Tibial artery (tissue), 4 donors: ENCODE results near the gene MSI1.

ENCODE experiments used
- DNase-seq, 2 donors: peaks; one replicate each; pipeline ENCODE4 v3.0.0-alpha.2; 2019
- H3K27ac ChIP-seq, 2 donors: fragments of 200-600 bp; sonication (generic) in 1 of 2; 1 replicate in 1 of 2; 2 replicates in 1 of 2; pipeline ENCODE4 v1.5.1; 2018 to 2019; ENCODE audit warnings: mild to moderate bottlenecking in 1 of 2
- H3K27me3 ChIP-seq, 2 donors: fragments of 200-600 bp; sonication (generic) in 1 of 2; one replicate each; pipeline versions ENCODE4 v1.5.1 to v1.6.0; 2016 to 2019
- H3K36me3 ChIP-seq, 3 donors: fragments of 200-600 bp; sonication (generic) in 2 of 3; one replicate each; pipeline ENCODE4 v1.5.1; 2016 to 2019; ENCODE audit warnings: mild to moderate bottlenecking in 2 of 3
- H3K4me1 ChIP-seq, 4 donors: fragments of 200-600 bp; sonication (generic) in 2 of 4; 1 replicate in 3 of 4; 2 replicates in 1 of 4; pipeline ENCODE4 v1.5.1; 2016 to 2019
- H3K4me3 ChIP-seq, 2 donors: fragments of 200-600 bp; sonication (generic) in 1 of 2; 1 replicate in 1 of 2; 2 replicates in 1 of 2; pipeline ENCODE4 v1.5.1; 2018 to 2019; ENCODE audit warnings: mild to moderate bottlenecking in 2 of 2
- H3K9me3 ChIP-seq, 3 donors: fragments of 200-600 bp; sonication (generic) in 1 of 3; one replicate each; pipeline ENCODE4 v1.5.1; 2016 to 2019
- CTCF ChIP-seq, 2 experiments: fragments of 200-600 bp in 1 of 2; fragments of 450-650 bp in 1 of 2; IDR thresholded peaks; one replicate each; pipeline ENCODE4 v1.5.1; 2017 to 2019; ENCODE audit warnings: antibody characterized with exemption in 2 of 2, mild to moderate bottlenecking in 1 of 2, moderate library complexity in 1 of 2
- intact Hi-C: fragments of 100-400 bp; cut with DNase I; formaldehyde crosslinking; loops from one replicate; pipeline ENCODE4 v1.15.0; 2023; ENCODE audit warnings: low total_unique reads

The MSI1 gene

GRCh38 chr12:120368789-120369602, at the start of gene MSI1:
Gene MSI1, minus strand, starts transcription at chr12:120369164. Its CDS starts 73 bp downstream, at chr12:120369091.
- Histone ChIP-seq H3K4me3 (peak within 1 kb of the TSS; percentile 34 to 48), H3K36me3 (no peaks in the 10 kb centered on the region), H3K27ac (no peak within 1 kb of the TSS), H3K9me3 (no peaks in the 10 kb centered on the region), H3K27me3 (peaks cover 3 to 70% of the 10 kb centered on the region in 2 donors), H3K4me1 (peaks cover 0 to 23% (median 18%) of the 10 kb centered on the region in 4 donors)
- no peak for DNase-seq
- intact Hi-C loops = no loop called here
- TF ChIP-seq CTCF (IDR thresholded peaks at IDR 0.05) = no peak

- Histone ChIP-seq H3K9me3 (no peaks in the 10 kb centered on the region), H3K4me3 (no peak overlapping the region), H3K4me1 (no peaks in the 10 kb centered on the region), H3K27me3 (peaks cover 0 to 29% of the 10 kb centered on the region in 2 donors), H3K27ac (no peak overlapping the region), H3K36me3 (no peaks in the 10 kb centered on the region)
- TF ChIP-seq CTCF (IDR thresholded peaks at IDR 0.05) = no peak
- intact Hi-C loops = no loop called here
- no peak for DNase-seq
Measured at GRCh38 chr12:120417917-120418580, 49.1 kb upstream of the MSI1 start.

- Histone ChIP-seq H3K4me1 (no peaks in the 10 kb centered on the region), H3K4me3 (no peak overlapping the region), H3K27ac (no peak overlapping the region), H3K27me3 (peaks cover 0 to 25% of the 10 kb centered on the region in 2 donors), H3K9me3 (no peaks in the 10 kb centered on the region), H3K36me3 (no peaks in the 10 kb centered on the region)
- no peak for DNase-seq
- intact Hi-C loops = no loop called here
- no peak for TF ChIP-seq CTCF (IDR thresholded peaks at IDR 0.05)
Measured at GRCh38 chr12:120416490-120417216, 47.7 kb upstream of the MSI1 start.

- no peaks in the 10 kb centered on the region for H3K9me3 ChIP-seq
- no peak for TF ChIP-seq CTCF (IDR thresholded peaks at IDR 0.05)
- no peak overlapping the region for H3K4me3 ChIP-seq
- no peaks in the 10 kb centered on the region for H3K4me1 ChIP-seq
- intact Hi-C loops = no loop called here
- peaks cover 0 to 20% of the 10 kb centered on the region in 2 donors for H3K27me3 ChIP-seq
- no peak for DNase-seq
- no peak overlapping the region for H3K27ac ChIP-seq
- no peaks in the 10 kb centered on the region for H3K36me3 ChIP-seq
Measured at GRCh38 chr12:120413901-120414695, 45.1 kb upstream of the MSI1 start.

GRCh38 chr12:120412421-120412820, 43.5 kb upstream of the MSI1 start:
- TF ChIP-seq CTCF (IDR thresholded peaks at IDR 0.05) = no peak
- no peaks in the 10 kb centered on the region for H3K36me3 ChIP-seq

More at GRCh38 chr12:120412421-120412820, 43.5 kb upstream of the MSI1 start:
- intact Hi-C loops = no loop called here
- Histone ChIP-seq H3K27me3 (peaks cover 0 to 24% of the 10 kb centered on the region in 2 donors), H3K4me1 (no peaks in the 10 kb centered on the region), H3K27ac (no peak overlapping the region), H3K9me3 (no peaks in the 10 kb centered on the region), H3K4me3 (no peak overlapping the region)
- DNase-seq = no peak
